Measurements from ENCODE around the gene GUCY2C.

DNA sequence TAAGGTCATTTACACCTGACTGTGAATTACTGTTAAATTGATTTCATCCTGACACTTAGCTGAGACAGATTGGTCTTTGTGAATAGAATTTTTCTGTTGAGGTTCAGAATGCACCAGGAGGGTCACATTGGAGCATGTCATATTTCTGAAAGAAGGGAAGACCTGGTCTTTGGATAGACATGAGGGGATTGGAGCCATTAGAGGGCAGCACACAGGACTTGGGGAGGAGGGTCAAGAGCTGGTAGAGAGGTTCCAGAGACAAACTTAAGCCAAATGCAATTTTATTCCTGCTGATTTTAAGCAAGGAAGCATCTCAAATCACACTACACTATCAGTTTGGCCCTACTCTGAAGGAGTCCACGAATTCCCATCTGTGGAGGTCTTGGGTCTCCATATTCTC, 41.1 kb downstream of the GUCY2C start:
- TF ChIP-seq, protein P1, sequence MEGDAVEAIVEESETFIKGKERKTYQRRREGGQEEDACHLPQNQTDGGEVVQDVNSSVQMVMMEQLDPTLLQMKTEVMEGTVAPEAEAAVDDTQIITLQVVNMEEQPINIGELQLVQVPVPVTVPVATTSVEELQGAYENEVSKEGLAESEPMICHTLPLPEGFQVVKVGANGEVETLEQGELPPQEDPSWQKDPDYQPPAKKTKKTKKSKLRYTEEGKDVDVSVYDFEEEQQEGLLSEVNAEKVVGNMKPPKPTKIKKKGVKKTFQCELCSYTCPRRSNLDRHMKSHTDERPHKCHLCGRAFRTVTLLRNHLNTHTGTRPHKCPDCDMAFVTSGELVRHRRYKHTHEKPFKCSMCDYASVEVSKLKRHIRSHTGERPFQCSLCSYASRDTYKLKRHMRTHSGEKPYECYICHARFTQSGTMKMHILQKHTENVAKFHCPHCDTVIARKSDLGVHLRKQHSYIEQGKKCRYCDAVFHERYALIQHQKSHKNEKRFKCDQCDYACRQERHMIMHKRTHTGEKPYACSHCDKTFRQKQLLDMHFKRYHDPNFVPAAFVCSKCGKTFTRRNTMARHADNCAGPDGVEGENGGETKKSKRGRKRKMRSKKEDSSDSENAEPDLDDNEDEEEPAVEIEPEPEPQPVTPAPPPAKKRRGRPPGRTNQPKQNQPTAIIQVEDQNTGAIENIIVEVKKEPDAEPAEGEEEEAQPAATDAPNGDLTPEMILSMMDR (IDR thresholded peaks at IDR 0.05; ENCODE audit: low read depth, low read length, missing input control): no peak
- TF ChIP-seq JUND (IDR thresholded peaks at IDR 0.05) (no peak), GABPA (IDR thresholded peaks at IDR 0.05 in 1 of 2, conservative IDR thresholded peaks at IDR 0.05 in 1 of 2) (no peak), RAD21 (IDR thresholded peaks at IDR 0.05) (no peak), RXRA (IDR thresholded peaks at IDR 0.05) (no peak), HNF4A (conservative IDR thresholded peaks at IDR 0.05) (no peak), FOXA1 (IDR thresholded peaks at IDR 0.05) (no peak), EGR1 (IDR thresholded peaks at IDR 0.05; ENCODE audit: low read depth in 2 of 2) (no peak), TAF1 (conservative IDR thresholded peaks at IDR 0.05) (no peak)
- TF ChIP-seq, protein P2, sequence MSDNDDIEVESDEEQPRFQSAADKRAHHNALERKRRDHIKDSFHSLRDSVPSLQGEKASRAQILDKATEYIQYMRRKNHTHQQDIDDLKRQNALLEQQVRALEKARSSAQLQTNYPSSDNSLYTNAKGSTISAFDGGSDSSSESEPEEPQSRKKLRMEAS (IDR thresholded peaks at IDR 0.05): no peak
- TF ChIP-seq, protein P3, sequence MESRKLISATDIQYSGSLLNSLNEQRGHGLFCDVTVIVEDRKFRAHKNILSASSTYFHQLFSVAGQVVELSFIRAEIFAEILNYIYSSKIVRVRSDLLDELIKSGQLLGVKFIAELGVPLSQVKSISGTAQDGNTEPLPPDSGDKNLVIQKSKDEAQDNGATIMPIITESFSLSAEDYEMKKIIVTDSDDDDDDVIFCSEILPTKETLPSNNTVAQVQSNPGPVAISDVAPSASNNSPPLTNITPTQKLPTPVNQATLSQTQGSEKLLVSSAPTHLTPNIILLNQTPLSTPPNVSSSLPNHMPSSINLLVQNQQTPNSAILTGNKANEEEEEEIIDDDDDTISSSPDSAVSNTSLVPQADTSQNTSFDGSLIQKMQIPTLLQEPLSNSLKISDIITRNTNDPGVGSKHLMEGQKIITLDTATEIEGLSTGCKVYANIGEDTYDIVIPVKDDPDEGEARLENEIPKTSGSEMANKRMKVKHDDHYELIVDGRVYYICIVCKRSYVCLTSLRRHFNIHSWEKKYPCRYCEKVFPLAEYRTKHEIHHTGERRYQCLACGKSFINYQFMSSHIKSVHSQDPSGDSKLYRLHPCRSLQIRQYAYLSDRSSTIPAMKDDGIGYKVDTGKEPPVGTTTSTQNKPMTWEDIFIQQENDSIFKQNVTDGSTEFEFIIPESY (IDR thresholded peaks at IDR 0.05): no peak
